ENCODE measurements around the gene RUNX2.

RUNX2 gene

DNA sequence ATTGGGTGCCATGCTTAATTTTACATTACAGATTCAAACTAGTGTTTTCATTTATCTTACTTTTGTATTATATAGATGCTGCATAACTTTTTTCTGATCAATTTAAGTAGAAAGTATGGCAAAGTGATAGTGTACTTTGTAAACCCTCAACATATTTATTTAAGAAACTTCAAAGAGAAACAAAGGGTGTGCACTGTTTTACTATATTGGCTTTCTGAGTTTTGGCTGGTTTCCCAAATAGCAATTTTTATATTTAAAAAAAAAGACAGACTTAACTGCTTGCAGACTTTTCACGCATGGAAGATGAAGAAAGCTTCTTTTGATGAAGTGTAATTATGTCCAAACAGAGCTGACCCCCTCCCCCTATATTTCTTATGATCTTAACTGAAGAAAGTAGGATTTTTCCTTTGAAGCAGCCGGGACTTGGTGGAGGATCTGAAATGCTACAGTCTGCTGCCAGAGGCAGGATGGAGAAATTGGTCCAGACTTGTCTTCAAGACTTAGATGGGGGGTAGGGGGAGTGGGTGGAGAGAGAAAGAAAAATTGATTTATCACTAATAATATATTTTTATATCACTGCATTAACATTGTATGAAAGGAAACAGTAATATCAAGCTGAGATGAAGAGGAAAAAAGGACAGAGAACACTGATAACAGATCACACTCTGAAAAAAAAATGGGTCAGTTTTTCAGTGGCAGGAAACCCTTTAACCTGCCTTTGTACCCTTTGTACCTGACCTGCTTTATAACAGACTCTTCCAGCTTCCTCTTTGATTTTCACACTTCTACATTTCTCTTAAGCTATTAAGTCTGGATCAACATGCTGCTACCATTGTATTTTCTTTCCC, 105.6 kb downstream of the RUNX2 start:
- no peak for DNase-seq (ENCODE audit: low spot score)

DNA sequence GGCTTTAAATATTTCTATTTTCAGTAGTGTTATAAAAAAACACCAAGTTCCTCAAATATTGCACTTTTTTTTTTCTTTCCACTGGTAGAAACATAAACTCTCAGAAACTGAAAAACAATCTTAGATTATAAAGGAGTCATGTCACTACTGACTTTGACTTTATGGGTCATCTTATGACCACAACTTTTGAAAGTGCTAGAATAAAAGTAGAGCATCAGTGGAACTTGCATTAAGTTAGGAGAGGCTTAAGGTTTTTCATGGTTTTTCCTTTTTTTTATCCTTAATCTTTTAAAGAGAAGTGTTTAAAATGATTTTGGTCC, 106.2 kb downstream of the RUNX2 start:
- no peak for DNase-seq (ENCODE audit: low spot score)

DNA sequence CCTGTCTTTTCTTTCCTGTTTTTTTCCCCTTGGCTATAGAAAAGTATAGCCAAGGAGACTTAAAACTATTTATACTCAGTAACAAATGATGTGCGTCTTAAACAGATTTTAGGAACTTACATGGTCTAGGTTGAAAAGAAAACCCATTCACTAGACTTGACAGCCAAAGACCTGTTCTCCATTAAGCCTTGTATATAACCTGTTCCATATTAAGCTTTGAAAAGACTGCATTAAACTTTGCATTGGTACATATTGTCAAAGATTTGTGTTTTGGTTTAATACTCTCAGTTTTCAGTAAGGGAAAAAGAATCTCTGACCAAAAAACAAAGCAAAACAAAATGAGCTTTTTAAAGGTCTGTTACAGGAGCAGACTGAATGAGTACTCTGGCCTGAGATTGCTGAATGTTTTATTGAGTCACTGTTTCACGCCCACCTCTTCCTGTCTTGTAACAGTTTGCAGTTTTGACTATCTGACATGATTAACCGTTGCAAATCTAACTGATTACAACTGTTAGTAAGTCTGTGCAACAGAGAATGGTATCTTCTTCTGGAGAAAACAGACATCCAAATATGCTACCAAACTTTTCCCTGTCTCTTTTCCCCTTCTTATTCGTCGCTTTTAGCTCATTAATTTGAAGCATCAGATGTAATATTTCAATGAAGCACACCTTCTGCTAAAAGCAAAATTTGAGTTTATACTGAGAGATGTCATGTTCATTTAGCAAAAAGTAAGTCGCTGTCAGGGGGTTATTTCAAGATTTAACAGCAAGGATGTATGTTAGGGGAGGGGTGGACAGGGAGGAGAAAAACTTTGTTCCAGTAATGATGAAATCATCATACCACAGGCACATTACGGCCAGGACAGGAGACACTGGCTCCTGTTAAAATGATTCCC, 108.7 kb downstream of the RUNX2 start:
- no peak for DNase-seq (ENCODE audit: low spot score)

DNA sequence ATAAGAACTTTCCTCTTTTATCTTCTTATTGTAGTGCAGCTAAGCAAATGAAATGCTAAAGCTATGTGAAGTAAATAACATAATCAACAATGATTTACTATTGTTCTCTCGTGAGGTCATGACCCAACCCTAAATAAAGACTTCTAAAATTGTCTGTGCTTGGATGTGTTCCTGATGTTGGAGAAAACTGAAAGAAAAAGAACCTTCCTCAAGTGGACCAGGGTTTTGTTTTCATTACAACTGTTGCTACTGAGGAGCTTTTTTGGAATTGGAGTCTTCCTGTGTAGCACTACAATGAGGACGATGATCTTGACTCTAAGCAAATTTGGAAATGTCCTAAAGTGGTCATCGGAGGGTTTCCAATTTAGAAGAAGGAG, 109.3 kb downstream of the RUNX2 start:
- DNase-seq (ENCODE audit: low spot score): no peak

GRCh38 chr6:45438151-45438550, 110.0 kb downstream of the RUNX2 start:
- DNase-seq (ENCODE audit: low spot score): no peak

DNA sequence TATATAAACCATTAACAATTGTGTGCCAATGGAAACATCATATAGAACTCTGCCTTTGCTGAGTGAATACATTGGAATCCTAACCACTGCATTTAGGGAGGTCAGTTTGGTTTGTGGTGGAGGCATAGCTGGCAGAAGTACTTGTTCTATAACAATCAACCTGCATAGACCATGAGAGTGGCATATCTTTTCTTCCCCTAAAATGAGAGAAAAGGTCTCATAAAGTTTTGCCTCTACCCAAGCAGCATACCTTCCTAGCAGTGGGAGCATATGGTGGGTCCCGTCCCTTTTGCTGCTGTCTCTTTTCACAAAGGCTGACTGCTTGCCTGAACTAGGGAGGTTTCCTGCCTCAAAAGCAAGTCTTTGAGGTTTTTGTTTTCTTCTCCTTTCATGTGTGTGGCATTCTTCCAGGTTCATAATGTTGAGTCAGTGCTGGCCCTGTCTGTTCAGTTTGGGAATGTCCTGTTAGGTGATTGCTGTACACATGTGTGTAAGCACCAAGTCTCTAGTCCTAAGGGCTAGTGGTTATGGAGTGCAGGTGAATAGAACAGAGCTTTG, 110.8 kb downstream of the RUNX2 start:
- no peak for DNase-seq (ENCODE audit: low spot score)

GRCh38 chr6:45439459-45439858, 111.3 kb downstream of the RUNX2 start:
- DNase-seq (ENCODE audit: low spot score): no peak

DNA sequence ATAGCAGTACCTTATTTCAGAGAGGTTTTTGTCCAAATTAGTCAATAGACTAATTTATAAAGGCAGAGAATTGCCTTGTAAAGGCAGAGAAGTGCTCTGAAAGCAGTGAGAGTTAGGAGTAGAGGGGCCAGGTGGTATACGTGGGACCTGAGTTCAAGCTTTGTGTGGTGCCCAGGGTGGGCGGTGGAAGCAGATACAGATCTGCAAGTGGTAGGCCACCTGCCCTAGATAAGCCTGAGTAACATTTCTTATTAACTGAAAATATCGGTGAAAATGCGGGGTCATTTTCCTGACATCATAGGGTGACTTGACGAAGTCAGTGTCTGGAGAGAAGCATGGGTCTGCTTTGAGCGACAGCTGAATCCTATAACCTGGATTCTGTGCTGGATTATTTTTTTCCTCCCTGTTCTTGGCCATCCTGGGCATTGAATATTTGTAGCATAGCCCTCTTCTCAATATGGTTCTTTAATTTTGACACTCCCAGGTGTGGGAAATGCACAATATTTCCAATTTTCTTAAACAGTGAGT, 111.8 kb downstream of the RUNX2 start:
- DNase-seq (ENCODE audit: low spot score): no peak

DNA sequence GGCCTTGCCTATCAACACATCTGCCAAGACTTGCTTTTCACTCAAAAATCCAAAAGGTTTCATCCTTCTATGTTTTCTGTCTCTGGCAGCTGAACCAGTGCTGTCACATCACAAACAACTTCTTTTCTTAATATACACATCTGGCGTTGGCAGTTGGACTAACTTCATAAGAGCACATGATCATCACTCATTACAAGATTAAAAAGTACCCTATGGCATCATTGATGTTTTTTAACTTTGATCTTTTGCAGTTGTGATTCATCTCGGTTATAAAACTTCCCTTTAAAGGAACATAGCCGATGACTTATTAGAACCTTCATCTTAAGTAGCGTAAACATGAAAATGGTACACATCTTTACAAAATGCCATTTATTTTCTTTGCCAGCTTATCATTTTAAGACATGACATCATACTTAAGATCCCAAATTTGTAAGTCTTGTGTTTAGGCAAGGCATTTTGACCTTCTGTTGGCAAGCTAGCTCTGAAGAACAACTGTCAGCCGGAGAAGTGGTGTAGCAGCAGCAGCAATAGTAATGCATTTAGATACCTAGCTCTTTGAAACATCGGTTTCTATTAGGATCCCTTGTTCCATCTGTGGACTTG, 113.8 kb downstream of the RUNX2 start:
- no peak for DNase-seq (ENCODE audit: low spot score)

- DNase-seq (ENCODE audit: low spot score): no peak
These were observed 114.6 kb downstream of the RUNX2 start for GRCh38 chr6:45442716-45443115.

DNA sequence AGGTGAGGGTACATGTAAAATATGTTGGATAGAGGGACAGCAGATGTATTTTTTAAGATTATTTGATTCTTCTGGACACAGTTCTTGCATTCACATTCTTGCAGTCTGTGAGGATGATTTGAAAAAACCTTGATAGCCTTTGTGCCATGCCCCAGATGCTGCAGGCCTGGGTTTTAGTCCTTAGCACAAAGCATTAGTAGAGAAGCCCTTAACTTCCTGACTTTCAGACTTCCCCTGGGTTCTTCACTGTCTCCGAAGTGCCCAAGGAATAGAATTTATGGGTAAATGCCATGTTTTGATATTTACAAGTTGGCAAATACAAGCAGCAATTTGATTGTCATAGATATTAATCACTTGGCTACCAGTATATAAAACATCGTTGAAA, 117.2 kb downstream of the RUNX2 start:
- DNase-seq (ENCODE audit: low spot score): no peak

DNA sequence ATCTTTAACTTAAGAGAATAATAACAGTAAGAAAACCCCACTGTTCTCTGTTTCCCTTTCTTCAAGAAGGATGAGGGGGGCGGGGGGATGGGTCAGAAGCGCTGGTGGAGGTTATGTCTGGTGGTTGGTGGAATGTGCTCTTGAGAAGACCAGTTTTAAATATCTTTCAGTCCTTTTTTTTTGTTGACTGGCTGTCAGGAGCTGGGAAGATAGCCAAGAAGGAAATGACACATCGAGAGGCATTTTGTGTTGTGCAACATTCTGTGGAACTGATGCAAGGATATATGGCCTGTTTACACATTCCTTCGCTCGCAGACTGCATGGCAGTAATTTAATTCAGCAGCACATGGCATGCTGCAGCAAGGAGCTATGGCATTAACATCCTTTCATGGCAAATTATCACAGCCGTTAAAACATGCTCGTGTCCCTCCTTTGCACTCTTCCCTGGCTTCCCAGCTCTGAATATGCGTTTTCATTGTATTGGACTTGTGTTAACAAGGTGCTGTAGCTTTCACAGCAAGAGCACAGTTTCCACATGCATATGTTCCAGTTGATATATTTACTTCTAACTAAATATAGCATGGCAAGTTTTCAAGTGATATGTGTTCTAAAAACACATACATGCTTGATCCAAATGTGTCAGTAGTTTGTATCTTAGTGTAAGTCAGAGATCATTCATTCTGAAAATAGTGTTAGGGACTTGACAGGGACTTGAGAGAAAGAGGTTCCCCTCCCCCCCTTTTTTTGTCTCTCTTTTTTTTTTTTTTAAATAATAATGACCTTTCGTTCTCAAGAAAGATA, 117.8 kb downstream of the RUNX2 start:
- DNase-seq (ENCODE audit: low spot score): no peak

DNA sequence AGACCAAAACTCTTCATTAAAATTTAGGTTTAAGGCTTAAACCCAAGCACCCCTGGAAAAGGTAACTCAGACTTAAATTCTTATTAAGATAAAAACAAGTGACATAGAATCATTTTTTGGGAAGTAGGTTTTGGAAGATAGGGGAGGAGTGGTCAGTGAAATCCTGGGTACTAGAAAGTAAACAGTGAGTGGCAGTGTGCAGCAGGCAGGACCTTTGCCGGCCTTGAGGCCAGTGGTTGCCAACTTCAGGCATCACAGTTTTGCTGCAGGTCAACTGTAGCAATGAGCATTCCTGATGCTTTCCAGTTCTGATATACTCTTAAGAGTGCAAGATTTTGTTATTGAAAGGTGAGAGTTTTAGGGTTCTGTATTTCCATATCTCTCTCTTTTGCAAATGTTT, 118.9 kb downstream of the RUNX2 start:
- DNase-seq (ENCODE audit: low spot score): no peak

DNA sequence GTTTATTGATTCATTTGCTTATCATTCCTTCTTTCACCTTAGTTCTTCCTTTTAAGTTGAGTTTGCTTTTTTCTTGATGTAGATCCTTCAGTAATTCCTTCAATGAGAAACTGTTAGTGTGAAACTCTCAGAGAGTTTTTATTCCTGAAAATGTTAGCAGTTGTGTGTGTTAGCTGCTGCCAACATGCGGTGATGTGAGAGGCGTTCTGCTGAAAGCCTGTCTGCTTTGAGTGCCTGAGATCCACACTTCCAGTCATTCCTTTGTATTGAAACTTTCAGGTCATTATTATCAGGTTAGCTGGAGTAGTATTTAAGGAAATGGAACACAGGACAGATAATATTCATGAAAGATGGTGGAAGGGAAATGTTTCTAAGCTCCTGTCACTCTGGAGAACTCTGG, 119.6 kb downstream of the RUNX2 start:
- DNase-seq (ENCODE audit: low spot score): no peak

DNA sequence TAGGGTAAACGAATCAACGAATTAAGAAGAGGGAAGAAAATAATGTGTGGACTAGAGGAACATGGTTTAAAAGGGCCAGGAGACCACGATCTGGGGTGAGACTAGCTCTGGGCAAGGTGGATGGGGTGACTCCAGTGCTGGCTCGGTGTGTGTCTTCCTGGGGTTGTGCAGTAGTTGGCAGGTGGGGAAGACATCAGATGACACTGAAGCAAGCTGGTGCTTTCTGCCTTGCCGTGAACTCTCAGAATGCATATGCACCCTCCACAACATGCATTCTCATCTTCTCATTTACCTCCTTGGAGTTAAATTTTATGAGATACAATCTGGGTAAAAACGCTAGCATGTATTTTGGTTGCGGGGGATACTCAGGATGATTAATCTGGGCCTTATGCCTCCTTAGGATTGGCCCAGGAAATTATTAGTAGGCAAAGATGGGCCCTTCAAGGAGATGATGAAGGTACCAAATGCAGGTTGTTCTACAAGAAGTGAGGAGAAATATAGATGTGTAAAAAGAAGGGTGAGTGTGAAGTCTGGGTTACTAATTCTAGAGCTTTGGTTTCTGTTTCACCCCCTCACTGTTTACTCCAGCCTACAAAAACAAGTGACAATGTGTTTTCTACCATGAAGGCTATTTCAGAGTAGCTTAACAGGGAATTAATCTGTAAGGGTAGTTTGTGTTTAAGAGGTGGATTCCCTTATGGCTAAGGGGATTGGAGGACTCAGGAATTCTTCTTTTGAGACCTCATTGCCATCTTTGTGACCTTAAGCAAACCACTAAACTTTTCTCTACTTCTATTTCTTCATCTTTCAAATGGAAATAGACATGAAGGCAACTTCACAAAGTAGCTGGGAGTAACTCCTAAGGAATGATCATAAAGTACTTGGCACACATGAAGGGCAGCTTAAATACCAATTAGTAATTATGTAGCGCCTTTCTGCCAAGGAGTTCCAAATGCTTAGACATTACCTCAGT, 120.6 kb downstream of the RUNX2 start:
- DNase-seq (ENCODE audit: low spot score): no peak

- DNase-seq (ENCODE audit: low spot score): no peak
These were observed 122.0 kb downstream of the RUNX2 start for GRCh38 chr6:45450132-45450531.

GRCh38 chr6:45450831-45451230, 122.7 kb downstream of the RUNX2 start:
- no peak for DNase-seq (ENCODE audit: low spot score)

DNA sequence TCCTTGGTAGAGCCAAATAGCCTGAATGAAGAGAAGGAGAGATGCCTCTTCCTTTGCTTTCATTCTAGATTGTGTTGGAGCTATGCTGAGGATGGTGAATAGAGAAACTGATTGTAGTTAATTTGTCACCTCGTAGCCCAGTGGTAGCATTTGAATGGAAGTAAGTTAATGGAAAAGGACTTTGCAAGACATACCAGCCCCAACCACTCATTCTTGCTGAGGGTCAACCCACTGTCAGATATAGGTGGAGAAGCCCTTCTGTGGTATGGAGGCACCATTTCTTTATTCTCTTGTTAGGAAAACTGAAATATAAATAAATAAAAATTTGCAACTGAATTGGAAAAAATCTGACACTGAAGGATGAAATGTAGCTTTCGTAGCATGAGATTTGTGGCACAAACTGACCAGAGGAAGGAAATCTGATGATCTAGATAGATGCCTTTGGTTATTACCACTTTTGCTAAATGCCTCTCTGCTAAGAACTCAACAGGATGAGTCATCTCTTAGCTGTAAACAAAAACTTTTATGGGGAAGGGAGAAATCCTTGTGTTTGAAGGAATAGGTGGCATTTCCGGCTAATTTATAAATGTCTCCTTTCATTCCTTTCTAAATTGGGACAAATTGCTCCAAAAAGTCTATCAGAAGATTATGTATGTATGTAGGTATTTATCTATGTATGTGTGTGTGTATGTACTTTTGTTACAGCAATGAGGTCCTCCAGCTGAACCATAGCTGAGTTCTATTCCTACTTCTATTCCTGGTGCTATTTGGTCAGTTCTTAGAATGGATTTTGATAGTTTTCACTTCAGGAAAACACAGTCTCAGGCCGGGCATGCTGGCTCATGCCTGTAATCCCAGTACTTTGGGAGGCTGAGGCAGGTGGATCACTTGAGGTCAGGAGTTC, 126.1 kb downstream of the RUNX2 start:
- no peak for DNase-seq (ENCODE audit: low spot score)

- DNase-seq (ENCODE audit: low spot score): no peak
These were observed 127.3 kb downstream of the RUNX2 start for GRCh38 chr6:45455408-45455807.
